NCI-H2227 treated with DMSO at 0.1 percent for 48 hours (cell line): ENCODE results near the gene TXLNA.
"Not testable (repeated sequence)": the region's sequence is repeated elsewhere in the genome, so short reads cannot be mapped to it uniquely, and the experiment has no call there.

Source experiments
- DNase-seq: peaks from one replicate; lab custom pipeline; 2025; lab: John Stamatoyannopoulos, UW

TXLNA gene

GRCh38 chr1:32179443-32180185 lies at the start of gene TXLNA:
Gene TXLNA, plus strand, starts transcription at chr1:32179675. Its CDS starts 671 bp downstream, at chr1:32180346.
- peak; percentile 91 for DNase-seq

DNA sequence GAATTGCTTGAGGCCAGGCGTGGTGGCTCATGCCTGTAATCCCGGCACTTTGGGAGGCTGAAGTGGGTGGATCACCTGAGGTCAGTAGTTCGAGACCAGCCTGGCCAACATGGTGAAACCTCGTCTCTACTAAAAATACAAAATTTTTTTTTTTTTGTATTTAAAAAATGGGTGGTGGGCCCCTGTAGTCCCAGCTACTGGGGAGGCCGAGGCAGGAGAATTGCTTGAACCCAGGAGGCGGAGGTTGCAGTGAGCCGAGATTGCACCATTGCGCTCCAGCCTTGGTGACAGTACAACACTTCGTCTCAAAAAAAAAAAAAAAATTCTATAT lies 45.6 kb upstream of the TXLNA start:
- DNase-seq: not testable (repeated sequence)

GRCh38 chr1:32137111-32137510 lies 42.4 kb upstream of the TXLNA start:
- no peak for DNase-seq

DNA sequence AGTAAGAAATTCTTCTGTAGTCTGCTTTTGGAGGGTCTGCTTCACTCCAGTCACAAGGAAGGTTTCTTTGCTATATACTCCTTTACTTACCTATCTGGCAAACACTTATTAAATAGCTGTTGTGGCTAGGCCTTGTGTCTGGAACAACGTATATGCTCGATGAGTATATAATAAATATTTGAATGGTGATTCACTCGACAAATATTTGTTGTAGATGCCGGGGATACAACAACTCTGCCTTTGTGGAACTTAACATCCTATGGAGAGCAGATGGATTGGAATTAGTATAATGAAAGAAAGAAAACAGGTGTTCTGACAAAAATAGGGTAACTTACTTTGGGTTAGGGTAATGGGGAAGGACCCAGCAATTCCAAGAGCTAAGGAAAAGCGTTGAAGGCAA lies 40.5 kb upstream of the TXLNA start:
- no peak for DNase-seq

DNA sequence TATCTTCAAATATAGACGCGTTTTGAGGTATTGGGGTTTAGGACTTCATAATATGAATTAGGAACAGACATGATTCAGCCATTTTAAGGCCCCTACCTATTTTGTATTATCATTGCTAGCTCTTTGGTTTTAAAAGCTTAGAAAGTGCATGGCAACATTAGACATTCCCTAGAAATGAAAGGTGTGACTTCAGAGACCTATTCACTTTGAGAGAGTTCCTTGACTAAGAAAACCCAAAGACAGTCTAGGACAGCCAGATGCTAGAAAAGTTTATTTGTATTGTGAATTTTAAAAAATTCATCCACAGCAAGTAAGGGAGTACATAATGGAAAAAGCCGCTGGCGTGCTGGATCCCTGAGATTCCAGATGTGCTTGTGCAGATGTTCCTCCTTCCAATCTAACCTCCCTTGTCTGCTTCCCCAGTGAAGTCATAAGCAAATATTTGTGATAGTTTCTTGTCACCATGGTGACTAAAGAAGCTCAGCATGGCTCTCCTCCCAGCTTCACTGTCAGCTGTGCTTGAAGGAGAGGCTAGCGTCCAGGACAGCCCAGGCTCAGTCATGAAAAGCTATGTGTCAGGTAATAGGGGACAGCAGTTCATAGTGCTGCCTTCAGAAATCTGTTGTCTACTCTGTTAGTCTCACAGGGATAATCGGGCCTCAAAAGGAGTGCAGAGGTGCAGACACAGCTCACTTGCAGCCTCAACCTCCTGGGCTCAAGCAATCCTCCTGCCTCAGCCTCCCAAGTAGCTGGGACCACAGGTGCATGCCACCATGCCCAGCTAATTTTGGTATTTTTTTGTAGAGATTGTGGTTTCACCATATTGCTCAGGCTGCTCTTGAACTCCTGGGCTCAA lies 36.8 kb upstream of the TXLNA start:
- peak; percentile 11 for DNase-seq

DNA sequence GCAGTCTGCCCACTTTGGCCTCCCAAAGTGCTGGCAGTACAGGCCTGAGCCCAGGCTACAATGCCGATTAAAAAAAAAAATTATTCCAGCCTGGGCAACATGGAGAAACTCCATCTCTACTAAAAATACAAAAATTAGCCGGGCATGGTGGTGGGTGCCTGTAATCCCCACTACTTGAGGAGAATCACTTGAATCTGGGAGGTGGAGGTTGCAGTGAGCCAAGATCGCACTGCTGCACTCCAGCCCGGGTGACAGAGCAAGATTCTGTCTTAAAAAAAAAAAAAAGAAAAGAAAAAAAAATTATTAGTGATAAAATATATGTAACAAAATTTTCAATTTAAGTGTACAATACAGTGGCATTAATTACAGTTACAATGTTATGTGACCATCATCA lies 36.2 kb upstream of the TXLNA start:
- DNase-seq: not testable (repeated sequence)

DNA sequence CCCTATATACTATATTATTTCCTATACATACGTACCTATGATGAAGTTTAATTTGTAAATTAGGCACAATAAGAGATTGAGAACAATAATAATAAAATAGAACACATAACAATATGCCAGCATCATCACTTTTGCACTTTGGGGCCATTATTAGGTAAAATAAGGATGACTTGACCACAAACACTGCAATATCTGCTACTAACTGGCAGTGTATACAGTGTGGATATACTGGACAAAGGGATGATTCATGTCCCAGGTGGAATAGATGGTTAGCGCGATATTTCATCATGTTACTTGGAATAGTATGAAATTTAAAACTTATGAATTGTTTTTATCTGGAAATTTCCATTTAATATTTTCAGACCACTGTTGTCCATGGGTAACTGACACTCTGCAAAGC lies 35.4 kb upstream of the TXLNA start:
- no peak for DNase-seq

- not testable (repeated sequence) for DNase-seq
Measured at GRCh38 chr1:32147799-32148198, 31.7 kb upstream of the TXLNA start.

DNA sequence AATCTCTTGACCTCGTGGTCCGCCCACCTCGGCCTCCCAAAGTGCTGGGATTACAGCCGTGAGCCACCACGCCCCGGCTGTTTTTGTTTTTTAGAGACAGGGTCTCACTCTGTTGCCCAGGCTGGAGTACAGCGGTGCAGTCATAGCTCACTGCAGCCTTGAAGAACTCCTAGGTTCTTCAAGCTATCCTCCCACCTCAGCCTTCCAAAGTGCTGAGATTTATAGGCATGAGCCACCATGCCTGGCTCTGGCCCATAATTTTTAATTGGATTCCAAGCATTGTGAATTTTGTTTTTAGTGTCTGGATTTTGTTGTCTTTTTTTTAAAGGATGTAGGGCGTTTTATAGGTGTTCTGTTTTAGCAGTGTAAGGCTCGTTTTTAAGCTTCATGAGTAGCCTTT lies 28.6 kb upstream of the TXLNA start:
- no peak for DNase-seq

DNA sequence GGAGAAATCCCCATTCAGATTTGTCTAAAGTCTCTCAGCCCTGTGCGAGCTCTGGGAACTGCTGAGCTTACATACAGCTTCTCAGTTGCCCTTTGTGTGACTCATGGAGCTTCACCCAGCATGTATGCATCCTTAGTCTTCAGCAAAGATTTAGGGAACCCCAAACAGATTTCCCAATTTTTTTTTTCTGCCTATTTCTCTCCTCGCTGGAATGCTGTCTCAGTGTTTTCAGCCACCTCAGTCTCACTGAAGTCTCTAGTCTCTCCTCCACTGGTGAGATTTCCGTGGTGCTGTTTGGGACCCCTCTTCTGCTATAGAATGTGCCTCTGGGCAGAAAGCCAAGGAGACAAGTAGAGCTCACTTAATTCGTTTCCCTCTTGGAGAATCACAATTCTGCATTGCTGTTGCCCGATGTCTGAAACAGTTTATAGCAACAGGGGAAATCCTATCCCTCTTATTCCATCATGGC lies 28.1 kb upstream of the TXLNA start:
- peak; percentile 35 for DNase-seq

- DNase-seq: no peak
Measured at GRCh38 chr1:32159189-32159588, 20.3 kb upstream of the TXLNA start.

DNA sequence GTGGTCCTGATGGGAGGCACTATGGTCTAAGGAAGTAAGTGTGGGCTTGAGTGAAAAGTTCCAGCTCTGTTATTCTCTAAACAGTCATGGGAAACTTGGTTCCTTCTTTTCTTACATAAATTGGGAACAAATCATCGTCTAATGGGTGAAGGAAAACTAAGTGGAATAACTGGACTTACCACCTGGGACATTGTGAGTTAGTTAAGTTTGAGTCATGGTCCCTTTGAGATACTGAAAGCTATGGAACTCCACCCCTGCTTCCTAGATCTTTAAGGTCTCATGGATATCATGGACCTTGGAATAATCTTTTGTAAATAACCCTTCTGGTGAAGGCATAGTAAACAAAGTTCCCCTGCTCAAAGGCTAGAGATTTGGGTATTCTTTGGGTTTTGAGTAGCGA lies 16.1 kb upstream of the TXLNA start:
- DNase-seq: no peak

DNA sequence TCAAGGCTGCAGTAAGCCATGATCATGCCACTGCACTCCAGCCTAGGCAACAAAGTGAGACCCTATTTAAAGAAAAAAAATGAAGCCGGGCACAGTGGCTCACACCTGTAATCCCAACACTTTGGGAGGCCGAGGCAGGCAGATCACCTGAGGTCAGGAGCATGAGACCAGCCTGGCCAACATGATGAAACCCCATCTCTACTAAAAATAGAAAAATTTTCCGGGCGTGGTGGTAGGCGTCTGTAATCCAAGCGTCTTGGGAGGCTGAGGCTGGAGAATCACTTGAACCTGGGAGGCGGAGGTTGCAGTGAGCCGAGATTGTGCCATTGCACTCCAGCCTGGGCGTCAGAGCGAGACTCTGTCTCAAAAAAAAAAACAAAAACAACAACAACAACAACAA lies 13.8 kb upstream of the TXLNA start:
- not testable (repeated sequence) for DNase-seq

- DNase-seq: no peak
Measured at GRCh38 chr1:32170991-32171390, 8.5 kb upstream of the TXLNA start.

DNA sequence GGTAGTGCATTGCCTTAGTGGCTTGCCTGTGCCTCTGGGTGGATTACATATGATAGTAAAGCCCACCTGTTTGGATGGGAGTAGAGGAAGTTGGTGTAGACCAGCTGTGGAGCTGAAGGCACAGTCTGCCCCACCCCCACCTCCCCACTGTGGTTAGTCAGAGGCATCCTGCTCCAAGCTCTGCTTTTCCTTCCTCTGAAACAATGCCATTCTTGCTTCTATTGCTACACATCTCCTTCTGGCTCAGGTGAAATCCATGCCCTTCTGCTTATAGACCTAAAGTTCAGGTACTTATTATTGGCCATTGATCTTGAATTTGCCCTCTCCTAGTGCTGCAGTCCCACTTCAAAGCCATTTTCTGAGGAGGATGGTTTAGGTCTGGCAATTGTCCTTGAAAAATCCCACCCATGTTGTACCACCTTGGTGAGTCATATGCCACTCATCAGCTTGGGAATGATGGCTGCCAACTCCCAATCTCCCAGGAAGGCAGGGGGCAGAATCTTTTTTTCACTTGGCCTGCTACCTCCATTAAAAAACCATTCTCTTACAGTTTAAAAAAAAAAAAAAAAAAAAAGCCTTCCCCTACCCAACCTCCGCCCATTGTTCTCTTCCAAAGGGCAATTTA lies 6.7 kb upstream of the TXLNA start:
- no peak for DNase-seq

GRCh38 chr1:32178380-32179192 lies 889 bp upstream of the TXLNA start:
- no peak for DNase-seq

GRCh38 chr1:32179193-32179442 lies 357 bp upstream of the TXLNA start:
- DNase-seq: no peak

DNA sequence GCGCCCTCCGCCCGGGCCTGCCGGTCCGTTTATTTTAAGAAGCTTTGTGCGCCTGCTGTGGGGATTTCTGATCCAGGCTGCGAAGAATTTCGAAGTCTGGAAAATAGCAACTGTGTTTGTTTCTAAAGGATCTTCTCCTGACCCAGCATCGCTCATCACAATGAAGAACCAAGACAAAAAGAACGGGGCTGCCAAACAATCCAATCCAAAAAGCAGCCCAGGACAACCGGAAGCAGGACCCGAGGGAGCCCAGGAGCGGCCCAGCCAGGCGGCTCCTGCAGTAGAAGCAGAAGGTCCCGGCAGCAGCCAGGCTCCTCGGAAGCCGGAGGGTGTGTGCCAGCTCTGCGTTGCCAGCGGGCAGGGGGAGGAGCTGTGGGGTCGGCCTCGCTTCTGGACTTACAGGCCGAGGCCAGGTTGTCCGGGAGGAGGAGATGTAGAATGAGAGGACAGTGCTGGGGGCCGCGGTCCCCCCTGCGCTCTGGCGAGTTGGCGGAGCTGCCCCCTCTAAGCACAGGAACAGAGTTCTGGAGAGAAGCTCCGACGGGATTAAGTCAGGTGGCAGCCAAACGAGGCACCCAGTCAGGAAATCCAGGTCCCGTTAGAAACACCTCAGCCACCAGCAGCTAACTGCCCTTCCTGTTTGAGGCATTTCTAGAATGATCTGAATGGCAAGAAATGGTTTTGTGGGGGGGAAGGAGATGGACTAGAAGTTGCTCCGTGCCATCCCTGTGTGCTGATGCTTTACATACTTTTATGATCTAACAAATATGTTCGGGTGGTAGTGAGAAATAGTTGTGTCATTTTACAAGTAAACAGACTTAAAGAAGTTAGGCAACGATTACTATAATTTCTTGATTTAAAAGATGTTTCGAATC lies 948 bp downstream of the TXLNA start:
- peak; percentile 63 for DNase-seq

DNA sequence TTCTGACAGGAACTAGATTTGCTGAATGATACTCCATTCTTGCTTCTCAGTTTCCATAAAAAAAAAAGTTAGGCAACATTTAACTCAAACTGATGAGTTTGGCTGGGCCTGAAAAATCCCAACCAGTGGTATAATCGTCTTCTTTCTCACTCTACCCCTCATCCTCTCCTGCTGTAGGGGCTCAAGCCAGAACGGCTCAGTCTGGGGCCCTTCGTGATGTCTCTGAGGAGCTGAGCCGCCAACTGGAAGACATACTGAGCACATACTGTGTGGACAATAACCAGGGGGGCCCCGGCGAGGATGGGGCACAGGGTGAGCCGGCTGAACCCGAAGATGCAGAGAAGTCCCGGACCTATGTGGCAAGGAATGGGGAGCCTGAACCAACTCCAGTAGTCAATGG lies 1.6 kb downstream of the TXLNA start:
- no peak for DNase-seq

- no peak for DNase-seq
Measured at GRCh38 chr1:32181563-32181962, 2.1 kb downstream of the TXLNA start.

DNA sequence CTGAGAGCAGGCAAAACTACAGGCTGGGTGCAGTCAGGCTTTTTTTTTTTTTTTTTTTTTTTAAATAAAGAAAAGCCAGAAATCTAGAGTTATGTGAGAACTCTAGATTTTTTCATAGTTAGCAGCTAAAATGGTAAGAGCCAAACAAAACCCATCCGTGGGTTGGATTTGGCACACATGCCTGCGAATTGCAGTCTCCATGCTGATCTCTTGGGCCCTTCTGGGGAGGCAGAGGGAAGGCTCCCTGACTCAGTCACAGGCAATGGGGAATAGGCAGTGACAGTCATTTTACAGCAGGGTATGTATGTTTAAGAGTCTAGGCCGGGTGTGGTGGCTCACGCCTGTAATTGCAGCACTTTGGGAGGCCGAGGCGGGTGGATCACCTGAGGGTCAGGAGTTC lies 2.6 kb downstream of the TXLNA start:
- no peak for DNase-seq
